ENCODE results near the gene MAMDC4.

MAMDC4 gene

GRCh38 chr9:136890661-136891060, 38.5 kb downstream of the MAMDC4 start:
- no peak for DNase-seq (ENCODE audit: low spot score)

DNA sequence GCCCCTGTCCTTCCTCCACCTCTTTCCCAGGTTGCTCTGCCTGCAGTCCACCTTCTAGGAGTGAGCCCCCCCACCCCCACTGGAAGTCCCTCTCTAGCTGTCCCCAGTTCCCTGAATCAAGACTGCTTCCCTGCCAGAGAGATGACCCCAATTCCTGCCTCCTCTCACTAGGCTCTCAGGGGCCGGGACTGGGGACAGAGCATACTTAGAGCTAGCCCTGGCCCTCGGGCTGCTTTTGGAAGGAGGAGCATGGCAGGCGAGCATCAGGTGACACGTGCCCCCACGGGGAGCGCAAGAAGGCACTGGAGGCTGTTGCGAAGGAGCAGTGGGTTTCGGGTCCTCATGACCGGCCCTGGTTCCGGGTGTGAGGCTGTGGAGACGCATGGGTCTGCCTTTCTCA, 43.9 kb downstream of the MAMDC4 start:
- DNase-seq (ENCODE audit: low spot score), result no peak

DNA sequence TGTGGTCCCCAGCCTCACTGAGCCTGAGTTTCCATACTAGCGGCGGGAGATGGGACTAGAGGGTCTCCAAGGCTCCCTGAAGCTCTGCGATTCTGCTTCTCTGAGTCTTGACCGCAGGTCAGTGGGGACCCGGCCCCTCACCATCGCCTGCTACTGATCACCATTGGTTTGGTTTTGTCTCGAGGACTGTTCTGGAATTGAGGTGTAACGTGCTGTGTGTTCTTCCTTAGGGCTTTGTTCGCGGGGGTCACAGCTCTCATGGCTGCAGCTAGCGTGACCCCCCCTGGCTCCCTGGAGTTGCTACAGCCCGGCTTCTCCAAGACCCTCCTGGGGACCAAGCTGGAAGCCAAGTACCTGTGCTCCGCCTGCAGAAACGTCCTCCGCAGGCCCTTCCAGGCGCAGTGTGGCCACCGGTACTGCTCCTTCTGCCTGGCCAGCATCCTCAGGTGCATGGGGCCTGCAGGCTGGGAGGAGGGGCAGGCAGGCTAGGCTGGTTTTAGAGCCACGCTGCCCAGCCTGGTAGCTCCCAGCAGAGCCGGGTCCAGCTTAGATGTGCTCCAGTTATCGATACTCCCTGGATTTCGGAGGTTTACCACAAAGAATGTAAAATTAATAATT, 46.4 kb downstream of the MAMDC4 start:
- DNase-seq (ENCODE audit: low spot score), result no peak

- DNase-seq (ENCODE audit: low spot score), result no peak
These were observed 47.0 kb downstream of the MAMDC4 start for GRCh38 chr9:136899196-136899595.

GRCh38 chr9:136900556-136900955, 48.4 kb downstream of the MAMDC4 start:
- no peak for DNase-seq (ENCODE audit: low spot score)

- DNase-seq (ENCODE audit: low spot score), result peak; percentile 75
These were observed 48.9 kb downstream of the MAMDC4 start for GRCh38 chr9:136900988-136901515.

DNA sequence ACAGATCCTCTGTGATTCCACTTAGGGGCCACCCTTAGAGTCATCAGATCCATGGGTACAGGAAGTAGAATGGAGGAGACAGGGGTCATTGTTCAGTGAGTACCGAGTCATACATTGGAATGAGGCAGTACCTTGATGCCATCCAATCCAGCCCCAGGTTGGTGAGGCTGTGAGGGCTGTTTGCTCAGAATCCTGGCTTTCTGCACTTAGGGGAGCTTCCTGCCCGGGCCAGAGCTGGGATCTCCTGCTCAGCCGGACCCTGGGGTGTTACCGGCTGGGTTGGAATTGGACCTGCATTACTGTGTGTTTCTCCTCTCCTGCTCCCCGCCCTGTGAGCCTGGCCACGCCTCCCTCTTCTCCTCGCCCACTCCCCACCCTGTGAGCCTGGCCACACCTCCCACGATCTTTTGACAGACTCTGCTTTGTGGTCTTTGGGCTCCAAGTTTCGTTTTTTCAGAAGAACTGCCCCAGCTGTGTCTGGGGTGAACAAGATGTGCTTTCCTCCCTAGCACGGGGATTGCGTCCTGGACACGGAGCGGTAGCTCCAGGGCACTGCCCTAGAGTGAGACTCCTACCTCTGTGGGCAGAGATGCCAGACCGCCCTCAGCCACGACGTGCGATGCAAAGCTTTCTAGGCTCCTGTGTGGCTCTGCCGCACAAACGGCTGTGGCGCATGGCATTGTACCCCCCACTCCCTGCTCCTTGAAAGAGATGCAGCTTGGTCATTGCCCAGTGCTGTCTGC, 49.5 kb downstream of the MAMDC4 start:
- DNase-seq (ENCODE audit: low spot score), result peak; percentile 88

- peak; percentile 72 for DNase-seq (ENCODE audit: low spot score)
These were observed 50.2 kb downstream of the MAMDC4 start for GRCh38 chr9:136902259-136902821.

- no peak for DNase-seq (ENCODE audit: low spot score)
These were observed 51.0 kb downstream of the MAMDC4 start for GRCh38 chr9:136903041-136903554.

DNA sequence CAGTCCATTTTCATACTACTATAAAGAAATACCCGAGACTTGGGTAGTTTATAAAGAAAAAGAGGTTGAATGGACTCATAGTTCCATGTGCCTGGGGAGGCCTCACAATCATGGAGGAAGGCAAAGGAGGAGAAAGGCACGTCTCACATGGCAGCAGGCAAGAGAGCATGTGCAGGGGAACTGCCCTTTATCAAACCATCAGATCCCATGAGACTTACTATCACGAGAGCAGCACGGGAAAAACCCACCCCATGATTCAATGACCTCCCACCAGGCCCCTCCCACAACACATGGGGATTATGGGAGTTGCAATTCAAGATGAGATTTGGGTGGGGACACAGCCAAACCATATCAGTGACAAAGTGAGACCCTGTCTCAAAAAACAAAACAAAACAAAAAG, 54.1 kb downstream of the MAMDC4 start:
- DNase-seq (ENCODE audit: low spot score), result no peak

DNA sequence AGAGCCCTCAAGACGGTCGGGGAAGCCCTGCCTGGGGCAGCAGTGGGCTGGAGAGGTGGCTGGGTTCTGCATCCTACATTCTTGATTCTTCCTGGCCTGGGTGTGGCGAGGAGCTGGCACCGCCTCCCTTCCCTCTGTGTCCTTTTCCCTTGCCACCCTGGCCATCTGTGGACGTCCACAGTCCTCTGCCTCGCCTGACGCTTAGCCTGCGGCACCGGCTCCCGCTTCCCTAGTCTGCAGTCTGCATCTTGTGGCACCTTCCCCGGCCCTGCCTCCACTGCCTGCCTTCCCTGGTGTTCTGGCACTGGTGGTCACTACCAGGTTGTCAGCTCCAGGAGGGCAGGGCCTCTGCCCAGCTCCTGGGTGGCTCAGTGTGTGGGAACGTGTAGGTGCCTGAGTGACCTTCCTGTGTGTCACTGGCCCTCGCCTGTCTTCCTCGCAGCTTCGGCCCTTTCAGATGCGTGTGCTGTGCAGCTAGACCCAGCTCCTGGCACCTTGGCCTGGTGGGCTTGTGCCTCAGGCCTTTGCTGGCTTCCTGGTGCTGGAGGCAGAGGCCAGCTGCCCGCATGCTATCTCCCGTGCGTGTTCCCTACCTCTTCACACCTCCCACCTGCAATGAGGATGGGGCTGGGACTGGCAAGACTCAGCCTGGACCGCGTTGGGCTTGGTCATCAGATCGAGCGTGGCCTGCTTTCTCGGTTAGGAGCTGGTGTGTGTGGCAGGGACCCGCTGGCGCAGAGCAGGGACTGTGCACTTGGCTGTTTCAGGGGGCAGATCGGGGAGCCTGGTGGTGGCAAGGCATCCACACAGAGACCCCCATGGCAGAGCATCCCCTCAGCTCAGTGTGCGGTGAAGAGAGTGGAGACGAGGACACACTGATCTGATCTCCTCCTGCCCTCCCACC, 55.1 kb downstream of the MAMDC4 start:
- DNase-seq (ENCODE audit: low spot score), result no peak
